DND-41 (cell line): ENCODE results near the gene IFITM10.

Experiments used
- ATAC-seq: fragments of 200-7000 bp; cut with Tn5 transposase; 3 replicates; pipeline ENCODE4 v1.9.1; 2021; ENCODE audit warnings: low read depth; ENCODE audit not compliant: insufficient read depth
- DNase-seq: peaks from one replicate; pipeline ENCODE4 v3.0.0-alpha.2; 2020
- H2AFZ ChIP-seq: 2 replicates; pipeline ENCODE4 v1.6.0; 2012; ENCODE audit warnings: low read depth, low read length
- H3K27ac ChIP-seq: 2 replicates; pipeline ENCODE4 v1.5.1; 2012; ENCODE audit warnings: low read length, inconsistent platforms
- H3K27me3 ChIP-seq: fragments of 200-600 bp; sonication (generic); 2 replicates; pipeline ENCODE4 v1.6.0; 2012; ENCODE audit warnings: low read length, mild to moderate bottlenecking, inconsistent platforms; ENCODE audit not compliant: insufficient read depth, poor library complexity
- H3K36me3 ChIP-seq: 2 replicates; pipeline ENCODE4 v1.5.1; 2012; ENCODE audit warnings: low read length, inconsistent platforms; ENCODE audit not compliant: insufficient read depth
- H3K4me1 ChIP-seq: 2 replicates; pipeline ENCODE4 v1.5.1; 2012; ENCODE audit warnings: mild to moderate bottlenecking, low read length; ENCODE audit not compliant: insufficient read depth
- H3K4me2 ChIP-seq: 2 replicates; pipeline ENCODE4 v1.6.0; 2012; ENCODE audit warnings: mild to moderate bottlenecking, moderate library complexity, low read length, inconsistent platforms; ENCODE audit not compliant: insufficient read depth
- H3K4me3 ChIP-seq, 2 experiments: fragments of 200-600 bp in 1 of 2; shearing (Covaris generic) in 1 of 2; 2 replicates each; pipeline ENCODE4 v1.5.1; 2012 to 2016; ENCODE audit warnings: inconsistent platforms in 2 of 2, low read length in 2 of 2, mild to moderate bottlenecking in 2 of 2, low read depth in 1 of 2, moderate library complexity in 1 of 2
- H3K79me2 ChIP-seq: 2 replicates; pipeline ENCODE4 v1.6.0; 2012; ENCODE audit warnings: low read length, inconsistent platforms; ENCODE audit not compliant: insufficient read depth
- H3K9ac ChIP-seq: 2 replicates; pipeline ENCODE4 v1.6.0; 2012; ENCODE audit warnings: low read depth, mild to moderate bottlenecking, inconsistent platforms, low read length, moderate library complexity
- H3K9me3 ChIP-seq: 2 replicates; pipeline ENCODE4 v1.5.1; 2012; ENCODE audit warnings: low read length, moderate library complexity, mild to moderate bottlenecking, inconsistent platforms; ENCODE audit not compliant: insufficient read depth, severe bottlenecking
- H4K20me1 ChIP-seq: 2 replicates; pipeline ENCODE4 v1.6.0; 2012; ENCODE audit warnings: low read length; ENCODE audit not compliant: insufficient read depth
- CTCF ChIP-seq: IDR thresholded peaks from 2 replicates; pipeline ENCODE4 v1.5.1; 2012; ENCODE audit warnings: borderline replicate concordance, low read length, moderate library complexity, mild to moderate bottlenecking; ENCODE audit not compliant: poor library complexity, severe bottlenecking; ENCODE audit errors: extremely low read depth
- EZH2 ChIP-seq: IDR thresholded peaks from 3 replicates; pipeline ENCODE4 v1.6.1; 2012; ENCODE audit warnings: borderline replicate concordance, low read depth, mild to moderate bottlenecking, moderate library complexity, low read length, inconsistent platforms; ENCODE audit not compliant: severe bottlenecking

Gene IFITM10

GRCh38 chr11:1740786-1741530 lies 9.4 kb downstream of the IFITM10 start:
- Histone ChIP-seq H4K20me1 (no peaks in the 10 kb centered on the region), H3K27me3 (no peaks in the 10 kb centered on the region), H3K4me1 (no peaks in the 10 kb centered on the region), H3K9ac (no peak overlapping the region), H3K36me3 (0 out of 2 replicates have a peak, but pooled peaks cover under 1% of the 10 kb centered on the region), H3K4me2 (no peak overlapping the region), H3K4me3 (no peak overlapping the region), H3K79me2 (no peaks in the 10 kb centered on the region), H2AFZ (no peak overlapping the region), H3K27ac (no peak overlapping the region), H3K9me3 (peaks cover 18% of the 10 kb centered on the region)
- ATAC-seq: no peak
- no peak for TF ChIP-seq EZH2
- no peak for TF ChIP-seq CTCF
- no peak for DNase-seq

- Histone ChIP-seq H3K4me1 (no peaks in the 10 kb centered on the region), H4K20me1 (no peaks in the 10 kb centered on the region), H3K9me3 (peaks cover 19% of the 10 kb centered on the region), H2AFZ (no peak overlapping the region), H3K36me3 (no peaks in the 10 kb centered on the region), H3K27me3 (no peaks in the 10 kb centered on the region), H3K9ac (no peak overlapping the region), H3K79me2 (no peaks in the 10 kb centered on the region), H3K4me2 (no peak overlapping the region), H3K4me3 (no peak overlapping the region), H3K27ac (no peak overlapping the region)
- ATAC-seq (no peak), DNase-seq (no peak)
- TF ChIP-seq EZH2 (no peak), CTCF (no peak)
Measured at GRCh38 chr11:1739576-1739975, 10.8 kb downstream of the IFITM10 start.

GRCh38 chr11:1738380-1738779 lies 12.0 kb downstream of the IFITM10 start:
- H3K27me3 ChIP-seq: no peaks in the 10 kb centered on the region
- ATAC-seq (no peak), DNase-seq (no peak)

More at GRCh38 chr11:1738380-1738779, 12.0 kb downstream of the IFITM10 start:
- Histone ChIP-seq H3K4me2 (no peak overlapping the region), H3K9me3 (peaks cover 19% of the 10 kb centered on the region), H3K9ac (no peak overlapping the region), H3K4me3 (no peak overlapping the region), H3K27ac (no peak overlapping the region), H3K4me1 (peaks cover 9% of the 10 kb centered on the region), H3K36me3 (no peaks in the 10 kb centered on the region), H3K79me2 (no peaks in the 10 kb centered on the region), H2AFZ (no peak overlapping the region), H4K20me1 (no peaks in the 10 kb centered on the region)
- TF ChIP-seq EZH2 (no peak), CTCF (no peak)
